GM12873 (cell line): ENCODE results near the gene PIK3R5.

ENCODE experiments used
- TF ChIP-seq, protein P1 (sequence below): IDR thresholded peaks from 2 replicates; pipeline ENCODE4 v1.5.1; 2012; ENCODE audit warnings: low read depth, mild to moderate bottlenecking, moderate library complexity, low read length, control low read depth; ENCODE audit not compliant: insufficient read depth; ENCODE audit errors: missing control alignments

PIK3R5 gene

GRCh38 chr17:8893059-8893458 lies 72.4 kb downstream of the PIK3R5 start:
- TF ChIP-seq, protein P1, sequence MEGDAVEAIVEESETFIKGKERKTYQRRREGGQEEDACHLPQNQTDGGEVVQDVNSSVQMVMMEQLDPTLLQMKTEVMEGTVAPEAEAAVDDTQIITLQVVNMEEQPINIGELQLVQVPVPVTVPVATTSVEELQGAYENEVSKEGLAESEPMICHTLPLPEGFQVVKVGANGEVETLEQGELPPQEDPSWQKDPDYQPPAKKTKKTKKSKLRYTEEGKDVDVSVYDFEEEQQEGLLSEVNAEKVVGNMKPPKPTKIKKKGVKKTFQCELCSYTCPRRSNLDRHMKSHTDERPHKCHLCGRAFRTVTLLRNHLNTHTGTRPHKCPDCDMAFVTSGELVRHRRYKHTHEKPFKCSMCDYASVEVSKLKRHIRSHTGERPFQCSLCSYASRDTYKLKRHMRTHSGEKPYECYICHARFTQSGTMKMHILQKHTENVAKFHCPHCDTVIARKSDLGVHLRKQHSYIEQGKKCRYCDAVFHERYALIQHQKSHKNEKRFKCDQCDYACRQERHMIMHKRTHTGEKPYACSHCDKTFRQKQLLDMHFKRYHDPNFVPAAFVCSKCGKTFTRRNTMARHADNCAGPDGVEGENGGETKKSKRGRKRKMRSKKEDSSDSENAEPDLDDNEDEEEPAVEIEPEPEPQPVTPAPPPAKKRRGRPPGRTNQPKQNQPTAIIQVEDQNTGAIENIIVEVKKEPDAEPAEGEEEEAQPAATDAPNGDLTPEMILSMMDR: no peak

GRCh38 chr17:8892338-8892690 lies 73.2 kb downstream of the PIK3R5 start:
- TF ChIP-seq, protein P1: no peak

DNA sequence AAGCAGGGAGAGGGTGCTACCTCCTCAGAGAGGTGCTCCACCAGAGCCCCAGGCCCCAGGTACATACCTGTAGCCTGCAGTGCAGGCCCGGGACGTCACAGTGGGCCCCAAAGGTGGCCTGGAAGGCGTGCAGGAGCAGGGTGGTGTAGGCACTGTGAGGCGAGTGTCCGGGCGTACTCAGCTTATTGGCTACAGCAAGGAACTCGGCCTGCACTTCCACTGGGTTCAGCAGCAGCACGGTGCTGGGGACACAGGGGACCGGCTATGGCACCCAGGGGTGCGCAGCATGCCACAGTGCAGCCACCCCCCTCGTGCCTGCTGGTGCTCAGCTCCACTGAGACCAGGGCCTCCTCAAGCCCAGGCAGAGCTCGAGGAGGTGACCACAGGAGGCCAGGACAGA lies 74.8 kb downstream of the PIK3R5 start:
- TF ChIP-seq, protein P1: no peak

DNA sequence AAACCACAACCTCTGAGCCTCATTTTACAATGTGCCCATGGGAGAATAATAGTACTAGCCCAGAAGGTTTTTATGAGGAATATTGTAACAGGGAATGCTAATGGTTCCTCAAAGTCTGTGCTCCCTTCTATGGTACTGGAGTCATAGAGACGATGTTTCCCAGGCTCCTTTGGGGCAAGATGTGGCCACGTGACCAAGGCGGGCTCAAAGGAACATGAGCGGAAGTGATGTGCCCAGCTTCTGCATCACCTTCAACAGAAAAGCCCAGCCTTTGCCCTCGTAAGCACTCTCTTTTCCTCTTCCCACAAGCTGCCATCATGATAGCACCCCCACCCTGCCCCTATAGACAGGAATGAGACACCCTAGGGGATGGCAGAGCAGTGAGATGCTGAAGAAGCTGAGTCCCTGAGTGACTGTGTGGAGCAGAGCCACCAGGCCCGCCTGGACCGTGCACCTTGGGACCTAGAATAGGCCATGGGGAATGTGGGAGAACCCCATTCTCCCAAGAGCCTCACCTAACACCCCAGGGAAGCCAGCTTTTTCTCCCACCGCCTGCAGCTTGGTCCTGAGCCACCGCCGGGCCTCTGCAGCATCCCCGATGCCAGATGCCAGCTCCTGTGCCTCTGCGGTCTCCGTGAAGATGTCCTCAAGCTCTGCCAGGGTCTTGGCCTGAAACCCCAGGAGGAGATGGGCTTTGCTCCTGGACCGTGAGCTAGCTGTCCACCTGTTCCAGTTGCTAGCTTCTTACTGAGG lies 75.9 kb downstream of the PIK3R5 start:
- TF ChIP-seq, protein P1: no peak

GRCh38 chr17:8888704-8889302 lies 76.7 kb downstream of the PIK3R5 start:
- TF ChIP-seq, protein P1: no peak

- TF ChIP-seq, protein P1: no peak
Measured at GRCh38 chr17:8887834-8888703, 77.4 kb downstream of the PIK3R5 start.

GRCh38 chr17:8887301-8887700 lies 78.2 kb downstream of the PIK3R5 start:
- TF ChIP-seq, protein P1: no peak
